Panc1 (cell line): ENCODE measurements around the gene DYRK3.

Experiments
- SIN3A ChIP-seq: IDR thresholded peaks from 2 replicates; pipeline ENCODE4 v1.6.1; 2012; ENCODE audit warnings: low read depth, mild to moderate bottlenecking, low read length, moderate library complexity, borderline replicate concordance; ENCODE audit not compliant: insufficient read depth
- TF ChIP-seq, protein P1 (sequence below): fragments of 450-650 bp; IDR thresholded peaks from 2 replicates; pipeline ENCODE4 v1.5.1; 2017; ENCODE audit warnings: mild to moderate bottlenecking

DNA sequence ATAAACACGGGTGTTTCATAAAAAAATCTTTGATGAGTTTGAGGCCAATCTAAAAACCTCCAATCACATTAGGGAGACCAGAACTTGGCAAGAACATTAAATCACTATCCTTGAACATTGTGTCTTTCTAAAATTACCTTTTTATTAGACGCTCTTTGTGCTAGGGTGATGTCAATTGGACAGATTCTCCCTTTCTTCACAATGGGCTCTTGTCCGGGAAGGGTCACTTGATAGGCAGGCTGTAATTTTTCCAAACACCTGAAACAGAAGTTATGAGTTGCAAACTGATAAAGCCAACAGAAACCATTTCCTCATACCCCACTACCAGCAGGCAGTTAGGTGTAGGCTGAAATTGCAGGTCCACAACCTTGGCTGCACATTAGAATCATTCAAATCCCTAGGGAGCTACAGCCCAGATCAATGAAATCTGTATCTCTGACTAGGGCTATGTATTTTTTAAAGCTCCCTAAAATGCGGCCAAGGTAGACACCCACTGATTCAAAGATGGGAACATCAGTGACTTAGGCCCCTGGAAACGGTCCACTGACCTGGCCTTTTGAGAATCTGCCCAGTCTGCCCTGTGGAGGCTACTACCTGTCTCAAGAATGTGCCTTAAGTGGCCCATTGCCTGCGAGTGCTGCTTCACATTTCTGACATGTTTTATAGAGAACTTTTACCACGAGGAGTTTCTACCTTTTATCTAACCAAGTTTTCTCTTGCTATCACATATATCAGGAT lies 39.6 kb upstream of the DYRK3 start:
- TF ChIP-seq, protein P1, sequence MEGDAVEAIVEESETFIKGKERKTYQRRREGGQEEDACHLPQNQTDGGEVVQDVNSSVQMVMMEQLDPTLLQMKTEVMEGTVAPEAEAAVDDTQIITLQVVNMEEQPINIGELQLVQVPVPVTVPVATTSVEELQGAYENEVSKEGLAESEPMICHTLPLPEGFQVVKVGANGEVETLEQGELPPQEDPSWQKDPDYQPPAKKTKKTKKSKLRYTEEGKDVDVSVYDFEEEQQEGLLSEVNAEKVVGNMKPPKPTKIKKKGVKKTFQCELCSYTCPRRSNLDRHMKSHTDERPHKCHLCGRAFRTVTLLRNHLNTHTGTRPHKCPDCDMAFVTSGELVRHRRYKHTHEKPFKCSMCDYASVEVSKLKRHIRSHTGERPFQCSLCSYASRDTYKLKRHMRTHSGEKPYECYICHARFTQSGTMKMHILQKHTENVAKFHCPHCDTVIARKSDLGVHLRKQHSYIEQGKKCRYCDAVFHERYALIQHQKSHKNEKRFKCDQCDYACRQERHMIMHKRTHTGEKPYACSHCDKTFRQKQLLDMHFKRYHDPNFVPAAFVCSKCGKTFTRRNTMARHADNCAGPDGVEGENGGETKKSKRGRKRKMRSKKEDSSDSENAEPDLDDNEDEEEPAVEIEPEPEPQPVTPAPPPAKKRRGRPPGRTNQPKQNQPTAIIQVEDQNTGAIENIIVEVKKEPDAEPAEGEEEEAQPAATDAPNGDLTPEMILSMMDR: no peak
- TF ChIP-seq SIN3A: no peak
